IPS-20b (cell line): ENCODE data around the gene UPB1.

Experiments used
- H3K27ac ChIP-seq: one replicate; pipeline ENCODE4 v1.5.1; 2013; ENCODE audit warnings: low read length
- H3K27me3 ChIP-seq: 2 replicates; pipeline ENCODE4 v1.6.1; 2013; ENCODE audit warnings: mild to moderate bottlenecking, low read length, inconsistent platforms; ENCODE audit not compliant: insufficient read depth
- H3K36me3 ChIP-seq: 2 replicates; pipeline ENCODE4 v1.6.1; 2013; ENCODE audit warnings: low read depth, mild to moderate bottlenecking, inconsistent platforms, low read length, moderate library complexity; ENCODE audit not compliant: insufficient read depth
- H3K4me1 ChIP-seq: 2 replicates; pipeline ENCODE4 v1.6.1; 2013; ENCODE audit warnings: mild to moderate bottlenecking, control low read depth, inconsistent platforms, low read length, moderate library complexity; ENCODE audit not compliant: insufficient read depth
- H3K4me3 ChIP-seq: 2 replicates; pipeline ENCODE4 v1.5.1; 2013; ENCODE audit warnings: mild to moderate bottlenecking, low read length, inconsistent platforms
- H3K9ac ChIP-seq: 2 replicates; pipeline ENCODE4 v1.6.1; 2013; ENCODE audit warnings: low read depth, mild to moderate bottlenecking, inconsistent platforms, low read length, moderate library complexity
- H3K9me3 ChIP-seq: 2 replicates; pipeline ENCODE4 v1.6.1; 2013; ENCODE audit warnings: mild to moderate bottlenecking, low read depth, low read length, inconsistent platforms; ENCODE audit not compliant: insufficient read depth

The UPB1 gene

DNA sequence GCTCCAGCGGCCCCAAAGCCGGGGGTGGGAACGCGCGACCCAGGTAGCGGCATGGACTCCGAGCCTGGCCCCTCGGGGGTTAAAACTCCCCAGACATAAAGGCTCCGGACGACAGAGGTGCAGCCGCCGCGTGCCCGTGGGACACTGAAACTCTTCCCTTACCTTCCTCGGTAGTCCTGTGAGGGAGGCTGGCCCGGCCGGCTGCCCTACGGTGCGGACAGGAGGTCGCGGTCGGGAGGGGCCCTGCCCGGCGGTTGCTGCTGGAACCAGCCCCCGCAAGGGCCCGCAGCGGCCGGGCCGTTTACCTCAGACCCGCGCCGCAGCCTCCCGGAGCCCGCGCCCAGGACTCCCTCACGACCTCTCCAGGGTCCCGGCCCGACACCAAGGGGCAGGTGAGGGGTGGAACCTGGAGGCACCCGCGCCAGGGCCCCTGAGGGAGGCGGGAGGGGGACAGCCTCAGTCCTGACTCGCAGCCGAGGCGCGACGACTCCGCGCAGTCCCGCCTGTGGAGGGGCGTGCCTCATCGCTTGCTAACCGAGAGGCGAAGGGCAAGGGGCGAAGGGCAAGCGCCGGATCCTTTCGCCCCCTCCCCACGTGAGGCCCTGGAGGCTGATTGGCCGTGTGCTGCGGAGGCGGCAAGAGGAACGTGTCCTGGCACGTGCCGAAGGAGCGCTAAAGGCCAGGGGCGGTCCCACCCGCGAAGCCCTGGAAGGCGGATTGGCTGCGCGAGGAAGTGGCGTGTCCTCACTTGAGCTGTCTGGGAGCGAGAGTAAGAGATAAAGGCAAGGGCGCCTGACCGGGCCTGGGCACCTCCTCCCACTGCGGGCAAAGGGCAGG lies at the start of gene UPB1:
Gene UPB1 (plus strand): TSS at position 805 of the 837 bp plus-strand sequence. CDS start 72 bp downstream, outside the sequence.
- peaks cover 74% of the 10 kb centered on the region for H3K27me3 ChIP-seq
- no peaks in the 10 kb centered on the region for H3K4me1 ChIP-seq
- peak within 1 kb of the TSS; percentile 61; the same call in 1 of the 2 replicates for H3K4me3 ChIP-seq

DNA sequence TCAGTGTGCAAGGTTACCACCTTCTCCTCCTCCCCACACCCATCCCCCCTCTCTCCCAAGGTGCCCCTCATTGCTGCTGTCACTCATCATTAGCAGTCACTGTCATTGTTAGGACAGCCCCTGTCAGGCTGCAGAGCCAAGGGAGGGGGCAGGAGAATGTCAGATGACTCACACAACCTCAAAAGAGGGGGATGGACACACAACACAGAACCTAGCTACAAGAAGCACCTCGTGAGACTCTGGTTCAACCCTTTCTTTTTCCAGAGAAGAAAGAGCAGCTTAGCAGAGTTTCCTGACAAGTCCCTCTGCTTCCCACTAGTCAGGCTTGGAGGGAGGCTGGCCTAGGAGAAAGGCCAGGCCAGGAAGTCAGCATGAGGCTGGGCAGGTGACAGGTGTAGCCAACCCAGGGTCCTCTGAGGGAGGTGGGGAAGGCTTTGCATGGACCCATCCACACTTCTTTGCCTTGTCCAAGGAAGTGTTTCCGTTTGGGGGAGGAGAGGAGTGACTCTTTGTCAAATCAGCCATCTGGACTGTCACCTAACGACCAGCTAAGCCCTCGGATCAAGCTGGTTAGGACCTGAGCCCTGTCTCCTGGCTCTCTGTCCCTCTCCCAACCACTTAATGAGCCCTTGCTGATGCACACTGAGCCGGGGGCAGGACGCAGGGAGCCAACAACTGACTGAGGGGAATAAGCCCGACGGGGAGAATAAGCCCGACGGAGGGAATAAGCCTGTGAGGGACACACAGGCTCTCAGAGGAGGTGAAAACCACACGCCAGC lies 49.5 kb upstream of the UPB1 start:
- H3K4me3 ChIP-seq = no peak overlapping the region
- 0 out of 2 replicates have a peak overlapping the region, but pooled peaks have one; percentile 7 for H3K9ac ChIP-seq
- H3K9me3 ChIP-seq = no peaks in the 10 kb centered on the region
- H3K36me3 ChIP-seq = no peaks in the 10 kb centered on the region
- H3K27me3 ChIP-seq = no peaks in the 10 kb centered on the region
- H3K27ac ChIP-seq = no peak overlapping the region
- H3K4me1 ChIP-seq = peaks cover 9% of the 10 kb centered on the region

More for the DNA sequence above, at the start of gene UPB1:
- Histone ChIP-seq H3K9ac (no peak within 1 kb of the TSS), H3K9me3 (peaks cover 6% of the 10 kb centered on the region), H3K27ac (no peak within 1 kb of the TSS), H3K36me3 (no peaks in the 10 kb centered on the region)

DNA sequence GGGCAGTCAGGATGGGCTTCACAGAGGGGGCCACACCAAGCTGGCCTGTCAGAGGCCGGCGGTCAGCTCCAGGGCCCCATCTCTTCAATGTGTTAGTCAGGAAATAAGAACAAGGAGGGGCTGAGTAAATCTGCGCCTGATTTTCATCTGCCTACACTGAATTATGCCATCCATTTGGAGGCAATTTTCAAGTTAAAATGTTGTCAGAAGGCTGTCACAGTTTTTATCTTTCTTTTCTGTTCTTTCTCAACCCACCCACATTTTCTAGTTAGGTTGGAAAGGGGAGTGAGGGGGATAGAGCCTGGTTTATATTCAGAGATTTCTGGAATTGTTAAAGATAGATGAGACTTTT lies 48.9 kb upstream of the UPB1 start:
- no peaks in the 10 kb centered on the region for H3K9me3 ChIP-seq
- no peak overlapping the region for H3K4me3 ChIP-seq
- no peak overlapping the region for H3K9ac ChIP-seq
- no peaks in the 10 kb centered on the region for H3K36me3 ChIP-seq
- peaks cover 9% of the 10 kb centered on the region for H3K4me1 ChIP-seq
- no peaks in the 10 kb centered on the region for H3K27me3 ChIP-seq
- no peak overlapping the region for H3K27ac ChIP-seq

DNA sequence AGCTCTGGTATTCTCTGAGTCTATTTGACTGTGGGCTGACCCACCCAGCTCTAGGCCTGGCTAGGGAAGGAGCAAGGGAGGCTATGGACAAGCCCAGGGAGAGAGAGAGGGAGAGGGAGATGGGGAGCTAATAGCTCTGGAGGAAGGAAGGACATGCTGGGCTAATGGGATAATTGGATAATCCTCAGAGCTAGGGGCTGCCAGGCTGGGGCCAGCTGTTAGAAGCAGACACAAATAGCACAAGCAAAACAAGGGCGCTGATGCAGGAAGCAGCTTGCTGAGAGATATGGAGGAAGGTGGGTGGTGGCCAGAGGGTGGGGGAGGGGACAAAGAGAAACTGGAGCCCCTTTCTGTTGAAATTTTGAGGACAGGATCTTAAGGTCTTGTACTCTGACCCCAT lies 44.5 kb upstream of the UPB1 start:
- H3K9ac ChIP-seq = no peak overlapping the region
- H3K27ac ChIP-seq = no peak overlapping the region
- H3K4me1 ChIP-seq = peaks cover 3% of the 10 kb centered on the region
- no peaks in the 10 kb centered on the region for H3K36me3 ChIP-seq
- H3K27me3 ChIP-seq = no peaks in the 10 kb centered on the region
- no peak overlapping the region for H3K4me3 ChIP-seq
- no peaks in the 10 kb centered on the region for H3K9me3 ChIP-seq

DNA sequence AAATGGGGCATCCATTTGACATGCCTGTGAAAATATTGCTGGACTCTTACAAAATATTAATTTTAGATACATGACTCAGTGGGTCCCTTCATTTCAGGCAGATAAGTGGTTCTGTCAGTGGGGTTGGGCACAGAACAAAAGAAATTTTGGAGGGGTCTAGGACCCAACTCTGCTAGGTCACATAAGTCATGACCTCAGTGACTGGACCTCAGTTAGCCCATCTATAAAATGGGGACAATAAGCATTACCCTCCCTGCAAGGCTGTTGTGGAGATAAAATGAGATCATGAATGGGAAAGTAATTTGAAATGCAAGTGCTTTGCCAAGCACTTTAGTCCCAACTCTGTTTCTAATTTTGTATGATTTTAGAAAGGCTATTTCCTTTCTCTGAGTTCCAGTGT lies 44.0 kb upstream of the UPB1 start:
- no peak overlapping the region for H3K27ac ChIP-seq
- no peak overlapping the region for H3K4me3 ChIP-seq
- H3K27me3 ChIP-seq = no peaks in the 10 kb centered on the region
- no peaks in the 10 kb centered on the region; the same call in 1 of the 2 replicates for H3K4me1 ChIP-seq
- no peak overlapping the region for H3K9ac ChIP-seq
- no peaks in the 10 kb centered on the region for H3K9me3 ChIP-seq
- no peaks in the 10 kb centered on the region for H3K36me3 ChIP-seq

DNA sequence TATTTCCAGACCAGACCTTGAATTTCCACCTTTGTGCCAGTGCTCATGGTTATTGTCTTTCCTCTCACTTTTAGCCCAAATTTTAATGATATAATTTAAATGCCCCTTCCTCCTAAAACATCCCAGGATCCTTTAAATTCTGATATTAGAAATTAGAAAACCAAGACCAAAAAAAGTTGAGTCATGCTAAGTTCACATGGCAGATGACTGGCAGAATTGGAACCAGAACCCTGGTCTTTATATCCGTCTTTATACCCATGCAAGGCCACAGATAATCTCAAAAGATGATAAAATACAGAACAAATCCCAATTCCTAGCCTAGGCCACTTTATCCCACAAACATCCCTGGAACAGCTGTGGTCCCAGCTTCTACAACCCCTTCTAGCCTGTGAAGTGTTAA lies 41.3 kb upstream of the UPB1 start:
- Histone ChIP-seq H3K9ac (no peak overlapping the region), H3K36me3 (no peaks in the 10 kb centered on the region), H3K27ac (no peak overlapping the region), H3K9me3 (no peaks in the 10 kb centered on the region), H3K27me3 (no peaks in the 10 kb centered on the region), H3K4me3 (no peak overlapping the region), H3K4me1 (no peaks in the 10 kb centered on the region; the same call in 1 of the 2 replicates)

DNA sequence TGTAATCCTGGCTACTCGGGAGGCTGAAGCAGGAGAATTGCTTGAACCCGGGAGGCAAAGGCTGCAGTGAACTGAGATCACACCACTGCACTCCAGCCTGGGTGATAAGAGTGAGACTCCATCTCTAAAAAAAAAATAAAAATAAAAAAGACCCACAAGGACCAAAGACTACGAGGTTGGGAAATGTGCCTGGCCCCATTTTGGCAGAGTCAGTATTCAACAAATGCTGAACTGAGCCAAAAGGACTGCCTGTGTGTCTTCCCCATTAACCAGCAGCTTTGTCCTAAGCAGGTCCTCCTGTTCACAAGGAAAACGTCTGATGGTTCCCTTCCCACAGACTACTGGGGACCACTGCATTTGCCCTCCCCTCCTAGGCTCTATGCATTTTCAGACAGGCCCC lies 40.1 kb upstream of the UPB1 start:
- Histone ChIP-seq H3K4me3 (no peak overlapping the region), H3K4me1 (no peaks in the 10 kb centered on the region; the same call in 1 of the 2 replicates), H3K27me3 (no peaks in the 10 kb centered on the region), H3K9me3 (no peaks in the 10 kb centered on the region), H3K9ac (no peak overlapping the region), H3K27ac (no peak overlapping the region), H3K36me3 (no peaks in the 10 kb centered on the region)

DNA sequence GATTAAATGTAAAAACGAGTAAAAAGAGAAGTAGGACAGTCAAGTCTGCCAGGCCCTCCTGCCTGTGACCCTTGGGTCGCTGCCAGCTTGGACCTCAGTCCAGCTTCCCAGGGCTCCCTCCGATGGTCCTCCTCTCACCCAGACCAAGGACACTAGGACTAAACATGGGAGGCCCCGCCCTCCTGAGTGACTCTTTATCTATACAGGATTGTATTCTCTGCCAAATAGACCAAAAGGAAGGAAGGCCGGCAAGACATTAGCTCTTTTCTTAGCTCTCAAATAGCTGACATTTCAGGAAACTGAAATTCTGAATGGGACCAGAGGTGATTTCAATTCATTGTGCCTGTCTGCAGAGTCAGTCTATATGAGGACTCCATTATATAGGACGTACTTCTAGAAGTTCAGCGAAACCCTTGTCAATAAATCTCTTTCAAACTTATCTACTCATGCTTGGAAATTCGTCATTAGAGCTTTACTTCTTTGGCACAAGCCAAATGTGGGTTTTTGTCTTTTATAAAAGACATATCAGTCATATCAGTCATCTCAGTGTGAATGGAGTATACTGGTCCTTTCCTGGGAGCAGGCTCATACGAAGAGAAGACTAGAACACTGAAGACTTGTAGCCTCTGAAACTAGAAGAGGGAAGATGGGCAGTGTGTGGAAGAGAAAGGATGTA lies 39.2 kb upstream of the UPB1 start:
- Histone ChIP-seq H3K4me1 (peaks cover 7% of the 10 kb centered on the region; the same call in 1 of the 2 replicates), H3K9ac (no peak overlapping the region), H3K4me3 (no peak overlapping the region), H3K27me3 (no peaks in the 10 kb centered on the region), H3K9me3 (no peaks in the 10 kb centered on the region), H3K36me3 (no peaks in the 10 kb centered on the region), H3K27ac (no peak overlapping the region)

DNA sequence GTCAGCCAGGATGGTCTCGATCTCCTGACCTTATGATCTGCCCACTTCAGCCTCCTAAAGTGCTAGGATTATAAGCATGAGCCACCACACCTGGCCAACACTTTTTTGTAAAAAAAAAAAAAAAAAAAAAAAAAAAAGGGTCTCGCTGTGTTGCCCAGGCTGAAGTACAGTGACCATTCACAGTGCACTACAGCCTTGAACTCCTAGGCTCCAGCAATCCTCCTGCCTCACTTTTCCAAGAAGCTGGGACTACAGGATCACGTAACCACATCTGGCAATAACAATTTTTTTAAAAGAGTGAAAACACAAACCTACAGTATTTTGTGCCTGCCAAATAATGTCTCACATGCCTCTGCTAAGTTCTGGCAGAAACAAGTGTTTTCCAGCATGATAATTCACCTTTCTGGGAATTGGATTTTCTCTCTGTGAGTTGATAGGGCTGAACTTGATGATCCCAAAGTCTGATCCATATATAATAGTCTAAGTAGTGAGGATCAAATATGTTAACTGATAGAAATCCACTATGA lies 37.2 kb upstream of the UPB1 start:
- H3K9me3 ChIP-seq = no peaks in the 10 kb centered on the region
- no peak overlapping the region for H3K4me3 ChIP-seq
- H3K27me3 ChIP-seq = no peaks in the 10 kb centered on the region
- H3K9ac ChIP-seq = no peak overlapping the region
- peaks cover 7% of the 10 kb centered on the region; the same call in 1 of the 2 replicates for H3K4me1 ChIP-seq
- H3K36me3 ChIP-seq = no peaks in the 10 kb centered on the region
- H3K27ac ChIP-seq = no peak overlapping the region

DNA sequence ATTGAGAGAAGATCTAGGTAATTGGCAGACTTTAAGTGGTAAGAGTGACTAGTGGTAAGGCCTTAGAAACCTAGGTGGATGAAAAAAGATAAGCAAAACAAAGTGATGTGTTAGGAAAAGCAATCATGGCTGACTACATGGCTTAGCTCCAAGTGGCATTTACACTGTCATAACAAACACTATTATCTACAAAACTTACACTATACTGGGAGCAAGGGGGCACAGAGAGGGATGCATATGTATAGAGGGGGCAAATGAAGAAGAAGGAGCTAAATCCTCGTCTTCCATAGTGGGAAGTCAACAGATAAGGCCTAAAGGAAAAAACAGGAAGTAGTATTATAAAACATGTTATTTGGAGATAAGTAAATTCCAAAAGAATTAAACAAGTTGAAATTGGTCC lies 35.2 kb upstream of the UPB1 start:
- Histone ChIP-seq H3K27me3 (no peaks in the 10 kb centered on the region), H3K9ac (no peak overlapping the region), H3K4me1 (peaks cover 7% of the 10 kb centered on the region; the same call in 1 of the 2 replicates), H3K36me3 (no peaks in the 10 kb centered on the region), H3K4me3 (no peak overlapping the region), H3K27ac (no peak overlapping the region), H3K9me3 (no peaks in the 10 kb centered on the region)

DNA sequence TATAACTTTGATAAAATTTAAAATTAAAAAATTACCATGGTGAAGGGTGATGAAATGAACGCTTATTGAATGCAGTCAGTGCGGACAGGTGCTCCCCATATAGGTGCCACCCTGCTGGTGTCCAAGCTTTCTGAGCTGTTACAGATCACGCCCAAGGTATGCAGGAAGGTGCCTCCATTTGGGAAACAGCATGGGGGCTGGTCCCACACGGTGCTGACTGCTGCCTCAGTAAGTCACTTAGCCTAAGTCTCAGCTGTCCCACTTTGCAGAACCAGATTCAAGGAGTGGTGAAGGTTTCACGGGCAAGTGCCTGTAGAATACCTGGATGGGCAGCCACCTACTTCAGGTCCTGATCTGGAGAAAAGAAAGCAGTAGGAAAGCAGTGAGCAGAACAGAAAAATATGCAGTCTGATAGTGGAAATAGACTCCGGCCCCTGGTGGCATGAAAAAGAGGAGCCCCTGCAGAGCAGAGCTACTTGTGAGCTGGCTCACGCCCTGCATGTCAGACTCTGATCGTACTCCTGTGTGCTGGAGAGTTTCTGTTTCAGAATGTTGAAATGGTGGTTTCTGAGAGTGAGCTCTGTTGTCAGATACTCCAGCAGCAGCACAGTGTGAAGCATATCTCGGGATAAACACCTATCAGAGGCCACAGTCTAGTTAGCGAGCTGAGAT lies 34.6 kb upstream of the UPB1 start:
- H3K36me3 ChIP-seq = no peaks in the 10 kb centered on the region

More for the DNA sequence above, 34.6 kb upstream of the UPB1 start:
- Histone ChIP-seq H3K4me3 (no peak overlapping the region), H3K9ac (no peak overlapping the region), H3K9me3 (no peaks in the 10 kb centered on the region), H3K27ac (no peak overlapping the region), H3K4me1 (peaks cover 7% of the 10 kb centered on the region; the same call in 1 of the 2 replicates), H3K27me3 (no peaks in the 10 kb centered on the region)
